ENCODE results near the gene HDAC9.
"Not testable (repeated sequence)": the region's sequence is repeated elsewhere in the genome, so short reads cannot be mapped to it uniquely, and the experiment has no call there.

Gene HDAC9

DNA sequence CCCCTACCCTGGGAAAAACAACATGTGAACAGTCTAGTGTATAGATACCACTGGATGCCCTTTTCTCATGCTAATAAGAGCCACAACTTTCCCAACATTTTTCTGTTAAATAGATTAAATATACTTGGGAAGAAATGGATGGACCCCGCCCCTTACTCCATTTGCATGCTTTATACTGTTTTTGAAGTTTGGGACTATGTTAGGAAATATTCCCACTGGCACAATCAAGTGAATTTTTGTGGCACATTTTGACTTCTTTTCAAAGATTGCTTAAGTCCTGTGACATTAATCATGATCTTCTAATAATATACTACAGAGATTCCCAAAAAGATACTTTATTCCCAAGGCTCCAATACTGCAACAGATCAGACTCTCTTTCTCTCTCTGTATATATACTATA lies 405.3 kb downstream of the HDAC9 start:
- DNase-seq (ENCODE audit: low spot score): no peak

DNA sequence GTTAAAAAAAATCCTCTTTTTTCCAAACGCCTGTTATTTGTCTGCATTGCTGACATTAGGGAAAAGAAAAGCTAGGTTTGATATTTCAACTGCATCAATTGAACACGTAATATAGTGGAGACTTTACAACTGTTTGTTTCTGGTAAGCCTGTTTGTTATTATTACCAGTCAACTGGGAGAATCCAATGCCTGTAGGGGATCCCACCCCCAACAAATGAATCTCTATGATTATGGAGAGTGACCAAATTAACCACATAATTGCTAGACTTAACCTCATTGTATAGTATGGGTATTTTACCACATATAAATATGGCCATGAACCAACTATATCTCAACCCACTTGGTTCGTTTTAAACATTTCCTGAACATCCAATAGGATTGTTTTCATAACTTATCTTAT lies 405.8 kb downstream of the HDAC9 start:
- no peak for DNase-seq (ENCODE audit: low spot score)

DNA sequence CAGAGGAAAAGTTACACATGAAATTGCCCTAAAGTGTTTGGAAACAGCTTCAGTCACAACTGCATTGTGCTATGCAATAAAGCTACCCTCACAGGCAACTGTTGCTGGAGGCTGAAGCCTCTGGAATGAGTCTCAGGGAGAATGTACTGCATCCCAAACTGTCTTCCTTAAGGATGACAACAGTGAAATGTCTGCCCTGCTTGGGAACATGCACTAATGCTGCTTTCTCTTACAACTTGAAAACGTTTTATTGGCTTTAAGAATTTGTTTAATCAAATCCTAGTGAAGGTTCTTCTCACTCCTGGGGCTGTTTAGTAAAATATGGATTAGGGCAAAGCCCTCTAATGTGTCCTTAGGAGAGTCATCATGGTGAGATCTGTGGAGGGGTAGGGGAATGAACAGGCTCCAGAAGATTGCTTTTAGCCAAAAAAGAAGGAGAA lies 406.5 kb downstream of the HDAC9 start:
- no peak for DNase-seq (ENCODE audit: low spot score)

DNA sequence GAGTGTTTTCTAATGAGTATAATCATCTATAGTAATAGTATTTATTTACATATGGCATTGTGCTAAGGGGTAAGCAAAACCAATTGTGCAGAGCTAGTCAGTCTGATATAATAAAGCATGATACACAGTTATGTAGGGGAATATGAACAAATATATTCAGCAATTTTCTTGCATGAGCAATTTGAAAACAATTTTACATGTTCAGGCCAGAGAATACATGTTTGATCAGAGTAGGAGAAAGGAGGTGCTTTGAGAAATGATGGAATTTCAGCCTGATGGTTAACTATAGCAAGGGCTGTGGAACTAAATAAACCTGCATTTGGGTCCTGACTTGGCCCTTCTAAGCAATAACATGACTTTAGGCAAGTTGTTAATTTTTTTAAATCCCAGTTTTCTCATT lies 407.3 kb downstream of the HDAC9 start:
- DNase-seq (ENCODE audit: low spot score): no peak

DNA sequence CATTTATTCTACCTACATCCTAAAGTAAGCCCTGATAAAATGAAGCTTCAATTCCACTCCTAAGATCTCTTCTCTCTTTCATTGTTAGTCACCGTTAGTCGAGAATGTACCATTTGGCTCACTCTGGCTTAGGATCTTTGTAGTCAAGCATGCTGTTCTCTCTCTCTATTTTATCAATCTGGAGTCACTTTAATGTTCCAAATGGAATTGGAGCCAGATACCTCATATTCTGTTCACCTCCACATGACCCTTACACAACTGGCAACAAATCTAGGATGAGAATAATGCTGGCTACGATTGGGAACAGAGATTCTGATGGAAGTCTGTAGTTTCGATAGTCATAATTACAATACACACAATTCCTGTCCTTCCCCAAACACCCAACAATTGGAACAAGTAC lies 408.1 kb downstream of the HDAC9 start:
- DNase-seq (ENCODE audit: low spot score): no peak

DNA sequence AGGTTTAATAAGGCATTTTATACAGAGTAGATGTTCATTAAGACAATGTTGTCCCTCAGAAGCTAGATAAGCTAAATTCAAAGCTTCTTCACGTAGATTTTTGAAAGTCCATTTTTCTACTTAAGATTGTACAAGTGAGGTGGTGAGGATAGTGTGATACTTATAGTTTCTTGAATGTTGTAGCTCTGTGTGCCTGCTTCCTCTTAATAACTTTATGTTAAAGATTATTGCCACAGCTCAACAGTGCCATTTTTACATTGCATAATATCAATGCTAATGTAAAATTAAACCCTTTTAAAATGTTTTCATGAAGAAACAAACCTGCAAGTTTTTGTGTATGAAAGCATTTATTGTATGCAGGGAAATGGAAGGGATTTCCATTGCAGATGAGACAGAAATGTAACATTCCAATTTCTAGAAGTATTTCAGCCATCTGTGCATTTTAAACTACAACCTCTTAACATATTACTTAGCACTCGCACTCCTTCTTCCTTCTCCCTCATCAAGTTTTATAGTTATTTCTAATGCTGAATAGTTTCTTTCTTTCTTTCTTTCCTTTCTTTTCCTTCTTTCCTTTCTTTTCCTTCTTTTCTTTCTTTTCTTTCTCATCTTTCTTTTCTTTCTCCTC lies 409.9 kb downstream of the HDAC9 start:
- DNase-seq (ENCODE audit: low spot score): no peak

DNA sequence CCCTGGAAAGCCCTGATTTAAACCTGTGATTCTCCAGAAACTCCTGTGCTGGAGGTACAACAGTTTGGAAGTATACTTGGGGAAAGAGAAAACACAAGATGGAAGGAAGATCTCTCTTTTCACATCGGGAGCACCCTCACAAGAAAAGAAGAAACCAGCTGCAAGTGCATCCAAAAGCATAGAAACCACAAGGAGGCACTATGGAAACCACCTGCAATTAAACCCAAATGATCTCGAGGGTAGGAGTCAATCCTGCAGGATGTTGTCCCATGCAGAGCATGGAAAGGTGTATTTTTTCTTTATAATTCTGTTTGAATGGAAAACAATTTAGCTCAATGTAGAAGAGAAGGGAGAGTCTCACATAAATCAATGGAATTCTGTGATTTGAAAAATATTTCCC lies 411.4 kb downstream of the HDAC9 start:
- no peak for DNase-seq (ENCODE audit: low spot score)

DNA sequence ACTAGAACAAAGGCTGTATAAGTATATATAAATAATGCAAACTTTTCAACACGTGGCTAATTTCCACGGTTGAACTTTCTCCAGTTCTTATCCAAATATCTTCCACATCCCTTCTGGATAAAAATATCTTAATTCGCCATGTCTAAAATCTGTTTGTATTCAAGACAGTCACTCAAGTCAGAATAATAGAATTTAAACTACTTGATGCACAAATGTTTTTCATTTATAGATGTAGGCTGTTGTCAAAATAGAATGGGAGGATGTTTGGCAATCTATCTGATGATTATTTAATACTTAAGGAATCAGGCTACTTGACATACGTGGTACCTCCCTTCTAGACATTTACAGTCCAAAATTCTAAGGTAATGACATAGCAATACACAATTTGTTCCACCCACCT lies 417.6 kb downstream of the HDAC9 start:
- DNase-seq (ENCODE audit: low spot score): no peak

DNA sequence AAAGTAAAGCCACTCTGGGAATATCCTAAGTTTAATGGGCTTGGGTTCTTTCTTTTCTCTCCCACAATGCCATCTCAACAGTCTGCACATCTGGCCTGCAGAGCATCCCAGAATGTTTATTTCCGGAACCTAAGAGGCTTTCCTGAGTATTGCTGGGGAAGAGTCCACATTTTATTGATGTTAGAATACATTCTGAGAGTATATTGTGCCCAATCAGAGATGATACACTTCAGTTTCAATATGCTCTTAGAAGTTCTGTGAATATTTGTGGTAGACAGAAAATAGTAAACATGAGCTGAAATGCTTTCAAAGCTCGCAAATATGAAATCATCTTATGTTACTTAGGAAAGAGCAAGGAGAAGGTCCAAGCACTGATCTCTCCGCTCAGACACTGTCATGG lies 421.3 kb downstream of the HDAC9 start:
- DNase-seq (ENCODE audit: low spot score): no peak

DNA sequence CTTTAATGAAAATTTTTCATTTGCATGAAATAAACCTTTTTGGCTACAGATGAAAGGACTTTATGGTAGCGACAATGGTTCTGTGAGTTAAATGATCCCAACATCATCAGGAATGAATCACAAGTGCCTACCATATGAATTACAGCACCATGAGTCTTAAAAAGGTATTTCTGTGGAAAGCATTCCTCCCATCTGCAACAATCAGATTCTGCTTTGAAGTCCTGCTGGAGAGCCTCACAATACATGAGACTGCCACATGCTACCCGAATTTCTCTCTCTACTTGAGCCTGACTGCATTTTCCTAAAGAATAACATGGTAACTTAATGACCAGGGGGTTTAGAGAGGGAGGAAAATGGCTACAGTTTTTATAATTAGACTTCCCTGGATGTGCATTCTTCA lies 431.6 kb downstream of the HDAC9 start:
- no peak for DNase-seq (ENCODE audit: low spot score)

DNA sequence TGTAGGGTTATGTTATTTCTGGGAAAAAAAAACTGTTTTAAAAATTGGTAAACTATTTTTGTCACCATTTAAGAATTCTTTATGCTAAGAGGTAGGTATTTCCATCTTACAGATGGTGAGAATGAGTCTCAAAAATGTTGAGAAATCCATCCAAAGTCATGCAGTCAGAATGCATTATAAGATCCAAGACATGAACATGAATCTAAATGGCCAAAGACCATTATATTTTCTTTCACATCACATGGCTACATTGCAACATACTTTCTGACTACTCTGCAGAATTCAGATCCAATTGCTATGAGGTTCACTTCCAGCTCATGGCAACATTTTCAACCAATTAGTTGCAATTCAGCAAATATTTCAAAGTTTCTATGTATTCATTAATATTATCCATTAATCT lies 440.7 kb downstream of the HDAC9 start:
- no peak for DNase-seq (ENCODE audit: low spot score)

DNA sequence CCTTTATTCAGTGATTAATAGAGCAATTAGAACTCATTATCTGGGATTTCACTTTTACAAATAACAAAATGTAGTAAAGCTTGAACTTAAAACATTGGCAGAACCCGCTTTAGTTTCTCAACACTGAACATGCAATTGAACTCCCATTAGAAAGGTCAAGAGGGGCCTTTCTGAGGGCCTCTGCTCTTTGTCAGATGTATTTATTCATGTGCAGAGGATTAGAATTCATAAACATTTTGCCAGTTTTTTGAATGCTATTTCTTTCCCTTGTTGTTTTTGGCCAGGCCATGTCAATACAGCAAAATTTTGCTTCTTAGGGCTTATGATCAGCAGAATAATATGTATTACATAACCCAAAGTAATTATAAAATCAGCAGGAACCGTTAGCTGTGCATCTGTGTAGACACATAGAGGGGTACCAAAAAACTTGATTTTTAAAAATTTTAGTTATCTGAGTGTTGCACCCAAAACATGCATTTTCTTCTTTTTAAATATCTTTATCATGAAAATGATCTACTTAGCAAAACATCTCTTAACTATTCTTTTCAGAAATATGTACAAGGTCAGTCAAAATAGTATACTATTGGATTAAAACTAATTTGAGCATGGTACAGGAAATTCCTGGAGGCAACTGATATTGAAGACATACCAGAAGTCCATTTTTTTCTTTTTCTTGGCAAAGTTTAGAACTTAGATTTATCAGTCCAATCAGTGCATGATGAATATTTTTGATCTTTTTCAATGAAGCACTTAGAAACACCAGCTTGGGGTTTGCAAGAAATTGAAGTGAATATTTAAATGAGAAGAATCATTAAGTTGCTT lies 444.4 kb downstream of the HDAC9 start:
- no peak for DNase-seq (ENCODE audit: low spot score)

DNA sequence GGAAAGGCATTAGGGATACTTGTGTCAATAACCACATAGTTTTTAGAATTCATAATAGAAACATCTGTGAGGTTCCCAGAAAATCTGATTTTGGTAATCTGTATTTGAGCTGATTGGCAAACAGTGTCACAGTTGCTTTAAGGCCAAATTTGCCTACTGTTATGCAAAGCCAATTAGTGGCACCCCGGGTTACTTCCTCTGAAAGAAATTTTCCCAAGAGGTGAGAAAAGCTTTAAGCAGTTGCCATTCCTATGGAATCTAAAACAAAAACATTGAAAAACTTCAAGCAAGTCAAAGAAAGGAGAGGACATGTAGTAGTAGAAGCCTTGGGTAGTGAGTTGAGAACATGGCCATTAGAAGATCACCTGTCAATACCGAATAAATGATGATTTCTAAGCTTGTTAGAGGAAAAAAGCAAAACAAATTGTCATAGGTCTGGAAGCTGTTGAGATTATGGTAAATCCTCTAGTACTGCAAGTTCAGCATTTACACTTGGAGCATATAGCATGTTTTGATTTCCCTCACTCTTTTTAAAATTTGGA lies 445.1 kb downstream of the HDAC9 start:
- no peak for DNase-seq (ENCODE audit: low spot score)

DNA sequence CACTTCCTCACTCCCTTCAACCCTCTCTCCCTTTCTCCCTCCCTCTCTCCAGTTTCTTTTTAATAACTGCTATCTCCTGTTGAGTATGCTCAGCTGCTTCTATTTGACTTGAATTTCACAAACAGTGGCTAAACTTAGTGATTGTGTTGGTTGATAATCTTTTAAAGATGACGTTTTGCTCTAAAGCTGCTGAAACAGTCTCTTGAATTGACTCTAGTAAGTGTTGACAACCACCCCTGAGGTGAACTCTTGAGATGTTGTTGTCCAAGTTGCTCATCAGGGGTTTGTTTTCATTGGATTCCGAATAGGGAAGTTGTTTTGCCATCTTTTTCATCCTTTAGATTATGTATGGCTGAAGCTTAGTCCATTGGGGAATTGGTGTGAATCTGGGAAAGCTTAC lies 445.7 kb downstream of the HDAC9 start:
- no peak for DNase-seq (ENCODE audit: low spot score)

DNA sequence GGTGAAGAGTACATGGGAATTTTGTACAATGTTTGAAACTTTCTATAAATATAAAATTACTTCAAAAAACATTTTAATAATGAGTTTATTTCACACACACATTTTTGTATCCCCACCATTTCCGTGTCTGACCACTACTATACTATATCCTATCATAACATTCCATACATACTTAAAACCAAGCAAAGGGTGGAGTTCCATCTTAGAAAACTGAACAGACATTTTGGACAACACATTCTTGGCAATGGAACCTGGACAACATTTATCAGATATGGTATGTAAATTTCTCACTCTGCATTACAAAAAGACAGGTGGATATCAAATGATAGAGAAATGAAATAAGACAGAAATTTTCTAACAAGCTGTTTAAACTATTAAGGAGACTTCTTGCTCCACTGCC lies 453.0 kb downstream of the HDAC9 start:
- DNase-seq (ENCODE audit: low spot score): no peak

DNA sequence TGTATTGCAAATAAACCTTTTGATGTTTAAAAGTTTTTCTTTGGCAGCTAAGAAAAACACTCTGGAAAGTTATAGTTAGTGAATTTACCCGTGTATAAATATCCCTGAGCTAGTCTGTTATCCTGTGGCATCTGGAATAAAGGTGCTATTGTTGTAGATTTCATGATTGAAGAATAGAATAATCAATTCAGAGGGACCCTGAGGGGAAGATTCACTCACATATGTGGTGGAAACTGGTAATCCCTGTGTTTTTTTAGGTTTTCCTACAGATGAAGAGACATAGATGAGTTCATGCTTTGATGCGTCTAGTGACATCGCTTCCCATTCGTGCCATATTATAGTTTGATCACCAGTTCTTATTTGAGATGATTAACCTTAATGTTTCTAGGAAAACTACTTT lies 457.3 kb downstream of the HDAC9 start:
- no peak for DNase-seq (ENCODE audit: low spot score)

DNA sequence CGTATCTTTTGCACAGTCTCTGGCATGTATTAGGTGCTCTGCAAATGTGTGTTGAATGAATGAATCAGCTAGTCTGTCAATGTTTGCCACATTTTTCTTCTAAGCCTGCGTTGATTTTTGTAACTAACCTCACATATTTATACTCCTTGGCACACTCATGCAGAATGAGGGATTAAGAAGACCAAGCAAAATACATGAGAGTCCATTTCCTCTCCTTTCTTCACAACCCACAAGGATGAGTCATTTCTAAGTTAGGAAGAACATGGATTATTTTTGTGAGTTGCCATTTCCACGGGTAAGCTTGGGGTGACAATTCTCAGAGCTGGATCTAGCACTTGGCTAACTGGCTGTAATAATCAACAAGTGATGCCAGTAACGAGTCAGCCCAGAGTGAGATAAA lies 463.1 kb downstream of the HDAC9 start:
- DNase-seq (ENCODE audit: low spot score): no peak

DNA sequence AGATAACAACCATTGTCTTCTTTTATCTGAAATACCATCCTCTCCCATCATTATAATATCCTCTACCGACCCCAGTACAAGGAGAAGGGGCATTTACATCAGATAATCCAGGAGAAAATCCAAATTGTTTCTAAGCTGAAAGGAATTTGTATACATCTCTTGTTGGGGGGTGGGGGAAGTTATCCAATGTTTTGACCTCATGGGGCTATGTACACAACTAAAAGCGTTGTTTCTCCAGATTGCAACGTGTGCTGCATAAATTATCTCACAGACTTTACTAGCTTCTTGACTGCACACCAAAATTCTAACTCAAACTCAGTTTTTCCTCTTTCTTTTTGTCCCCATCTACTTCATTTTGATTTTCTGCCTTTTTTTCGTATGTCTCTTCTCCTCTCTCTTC lies 465.2 kb downstream of the HDAC9 start:
- no peak for DNase-seq (ENCODE audit: low spot score)

DNA sequence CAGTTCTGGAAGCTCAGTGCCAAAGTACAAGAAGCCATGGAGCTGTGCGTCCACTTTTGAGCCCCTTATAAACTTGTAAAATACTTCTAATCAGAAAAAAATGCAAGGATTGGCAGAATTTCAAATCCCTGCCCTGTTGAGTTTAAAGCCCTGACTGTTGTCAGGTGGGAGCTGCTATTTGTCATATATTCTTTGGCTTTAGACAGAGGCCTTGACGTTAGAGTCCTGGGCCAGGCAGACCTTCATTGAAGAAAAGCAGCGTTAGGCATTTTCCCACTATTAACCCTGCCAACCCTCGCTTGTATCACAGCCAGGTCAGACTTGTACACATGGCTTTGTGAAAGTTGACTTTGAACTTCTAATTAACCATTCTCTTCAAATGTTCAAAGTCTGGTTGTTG lies 466.5 kb downstream of the HDAC9 start:
- no peak for DNase-seq (ENCODE audit: low spot score)

DNA sequence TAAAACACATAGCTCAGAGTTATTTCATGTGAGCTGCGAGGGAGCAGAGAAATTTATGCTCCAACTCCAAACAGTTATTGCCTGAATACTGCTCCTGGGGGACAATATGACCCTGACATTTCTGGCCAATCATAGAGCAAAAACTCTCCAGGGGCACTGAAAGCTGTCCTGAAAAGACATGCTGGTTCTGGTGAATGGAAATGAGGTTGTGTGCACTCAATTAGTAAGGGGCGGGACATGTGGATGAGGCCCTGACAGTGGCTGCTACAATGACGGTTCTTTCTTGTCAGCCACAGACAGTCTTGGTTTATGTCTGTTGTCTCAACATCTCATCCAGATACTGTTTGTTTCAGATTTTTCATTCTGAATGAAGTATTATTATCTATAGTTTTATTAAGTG lies 470.1 kb downstream of the HDAC9 start:
- no peak for DNase-seq (ENCODE audit: low spot score)

DNA sequence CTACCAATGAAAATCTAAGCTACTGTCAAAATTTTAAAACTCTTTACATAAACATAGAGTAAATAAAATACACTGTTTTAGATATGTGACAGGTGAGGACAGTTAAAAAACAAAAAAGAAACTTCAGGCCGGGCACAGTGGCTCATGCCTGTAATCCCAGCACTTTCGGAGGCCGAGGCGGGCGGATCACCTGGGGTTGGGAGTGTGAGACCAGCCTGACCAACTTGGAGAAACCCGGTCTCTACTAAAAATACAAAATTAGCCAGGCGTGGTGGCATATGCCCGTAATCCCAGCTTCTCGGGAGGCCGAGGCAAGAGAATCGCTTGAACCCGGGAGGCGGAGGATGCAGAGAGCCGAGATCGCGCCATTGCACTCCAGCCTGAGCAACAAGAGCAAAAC lies 472.2 kb downstream of the HDAC9 start:
- DNase-seq (ENCODE audit: low spot score): not testable (repeated sequence)

DNA sequence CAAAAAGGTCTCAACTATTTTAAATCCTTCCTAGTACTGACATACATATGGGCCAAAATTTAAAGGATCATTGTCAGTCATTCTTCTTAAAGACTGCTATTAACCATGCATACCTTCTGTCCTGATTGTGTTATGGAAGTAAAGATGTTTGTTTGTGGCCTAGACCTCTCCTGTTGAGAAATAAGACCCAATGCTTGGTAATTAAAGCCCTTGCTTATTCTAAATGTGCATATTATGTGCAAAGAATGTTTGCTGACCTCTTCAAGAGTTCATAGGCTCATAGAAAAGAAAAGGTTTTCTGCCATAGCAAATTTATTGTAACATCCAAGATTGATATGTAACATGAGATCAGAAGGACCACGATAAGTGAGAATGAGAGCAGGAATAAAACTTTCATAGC lies 476.3 kb downstream of the HDAC9 start:
- DNase-seq (ENCODE audit: low spot score): no peak

DNA sequence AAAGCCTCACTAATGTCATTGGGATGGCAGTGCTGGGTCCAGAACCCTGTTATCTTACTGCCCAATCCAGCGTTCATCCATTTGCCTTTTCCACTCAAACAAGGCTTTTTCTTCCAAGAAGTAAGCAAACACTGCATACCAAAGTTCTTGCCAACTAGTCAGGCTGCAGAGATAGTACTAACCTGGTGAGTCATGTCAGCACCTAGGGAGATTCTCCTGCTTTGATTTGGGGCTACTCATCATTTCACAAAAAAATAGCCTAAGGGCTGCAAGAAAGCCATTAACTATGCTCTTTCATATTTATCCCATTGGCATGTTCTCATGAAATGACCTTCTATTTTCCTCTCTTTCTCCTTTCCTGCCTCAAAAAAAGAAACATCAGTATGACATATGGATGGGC lies 479.3 kb downstream of the HDAC9 start:
- DNase-seq (ENCODE audit: low spot score): no peak

DNA sequence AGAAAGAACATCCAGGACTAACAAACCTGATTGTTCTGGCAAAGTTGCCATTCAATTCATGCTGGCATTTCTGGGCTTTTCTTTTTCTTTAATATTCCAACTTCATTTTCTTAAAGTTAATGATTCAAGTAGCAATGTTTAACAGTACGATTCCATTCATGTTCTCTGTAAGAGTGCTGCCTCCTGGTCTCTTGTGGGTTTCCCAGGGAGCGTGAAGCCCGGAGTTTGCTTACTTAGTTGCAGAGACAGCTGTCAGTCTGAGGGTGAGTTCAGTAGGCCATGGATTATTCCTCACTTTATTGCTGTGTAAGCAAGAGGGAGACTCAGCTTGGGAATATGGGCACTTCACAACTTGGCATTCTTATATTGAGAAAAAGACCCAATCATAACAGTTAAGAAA lies 479.7 kb downstream of the HDAC9 start:
- DNase-seq (ENCODE audit: low spot score): no peak

Data from putamen (tissue), 1 donor.